ENCODE results near the gene B4GAT1. TPM values are rescaled to one million over a fixed set of nuclear protein-coding genes. Genes with fewer than 3 reads are reported as not detected.

The B4GAT1 gene
- polyA plus RNA-seq, 3 donors = 0.75 to 1.7 (median 1.7) TPM

GRCh38 chr11:66366844-66367477, 19.5 kb upstream of the B4GAT1 start:
- 100% methylated on average over 1 of the region's 8 CpGs for WGBS (ENCODE audit: insufficient coverage)
- Histone ChIP-seq H2AFZ (ENCODE audit: insufficient read depth, low read depth, low read length, poor library complexity, severe bottlenecking) (no peak overlapping the region), H3K9ac (ENCODE audit: insufficient read depth, low read length, poor library complexity, severe bottlenecking) (no peak overlapping the region), H3K79me2 (ENCODE audit: insufficient read depth, low read length) (no peaks in the 10 kb centered on the region), H4K20me1 (ENCODE audit: insufficient read depth, low read length) (no peaks in the 10 kb centered on the region), H3K36me3 (replicated peaks in 1 of 2; ENCODE audit: control insufficient read depth in 1 of 2, insufficient read depth in 2 of 2, low read length in 2 of 2) (no peaks in the 10 kb centered on the region), H3K4me1 (ENCODE audit: control insufficient read depth in 1 of 2, insufficient read depth in 2 of 2, low read length in 2 of 2) (peaks cover 12% of the 10 kb centered on the region in 2 donors), H3K4me2 (replicated peaks; ENCODE audit: extremely low read depth, low read length, poor library complexity, severe bottlenecking) (no peak overlapping the region), H3K9me3 (replicated peaks in 1 of 2; ENCODE audit: control insufficient read depth in 1 of 2, insufficient read depth in 1 of 2, low read length in 2 of 2) (no peaks in the 10 kb centered on the region), H3K4me3 (replicated peaks in 1 of 3; ENCODE audit: low read depth in 2 of 3, low read length in 3 of 3) (no peak overlapping the region), H3K27ac (ENCODE audit: low read depth in 1 of 2, low read length in 2 of 2) (no peak overlapping the region), H3K27me3 (ENCODE audit: control insufficient read depth in 2 of 2, insufficient read depth in 2 of 2, low read length in 2 of 2) (peaks cover 0 to 19% of the 10 kb centered on the region in 2 donors)
- peaks cover 14 to 22% (median 18%) of the 10 kb centered on the region in 3 donors for H3K27me3 Mint-ChIP-seq (ENCODE audit: low read depth in 3 of 3)
- no peak for TF ChIP-seq CTCF (IDR thresholded peaks at IDR 0.05)
- no peak overlapping the region for H3K4me3 Mint-ChIP-seq
- H3K36me3 Mint-ChIP-seq = no peaks in the 10 kb centered on the region
- no peak overlapping the region for H3K27ac Mint-ChIP-seq
- no peak for DNase-seq
- H3K9me3 Mint-ChIP-seq = peaks cover 0 to 8% (median 1%) of the 10 kb centered on the region in 7 donors
- intact Hi-C loops (cut with micrococcal nuclease) = no loop called here
- peaks cover 4% of the 10 kb centered on the region for H3K4me1 Mint-ChIP-seq

GRCh38 chr11:66365711-66366619, 18.5 kb upstream of the B4GAT1 start:
- H3K4me1 Mint-ChIP-seq = peaks cover 3% of the 10 kb centered on the region
- no peak for TF ChIP-seq CTCF (IDR thresholded peaks at IDR 0.05)
- H2AFZ ChIP-seq (ENCODE audit: insufficient read depth, low read depth, low read length, poor library complexity, severe bottlenecking) = no peak overlapping the region
- no peak overlapping the region for H3K4me3 ChIP-seq (replicated peaks in 1 of 3; ENCODE audit: low read depth in 2 of 3, low read length in 3 of 3)
- no peak for DNase-seq
- no peaks in the 10 kb centered on the region for H3K36me3 Mint-ChIP-seq
- H3K9ac ChIP-seq (ENCODE audit: insufficient read depth, low read length, poor library complexity, severe bottlenecking) = no peak overlapping the region
- no peaks in the 10 kb centered on the region for H3K79me2 ChIP-seq (ENCODE audit: insufficient read depth, low read length)
- H3K9me3 ChIP-seq (replicated peaks in 1 of 2; ENCODE audit: control insufficient read depth in 1 of 2, insufficient read depth in 1 of 2, low read length in 2 of 2) = no peaks in the 10 kb centered on the region
- WGBS (ENCODE audit: insufficient coverage) = 97% methylated on average over 9 of the region's 14 CpGs
- H3K4me3 Mint-ChIP-seq = no peak overlapping the region
- no peak overlapping the region for H3K4me2 ChIP-seq (replicated peaks; ENCODE audit: extremely low read depth, low read length, poor library complexity, severe bottlenecking)
- intact Hi-C loops (cut with micrococcal nuclease) = no loop called here
- peaks cover 12 to 19% (median 12%) of the 10 kb centered on the region in 3 donors for H3K27me3 Mint-ChIP-seq (ENCODE audit: low read depth in 3 of 3)
- H3K9me3 Mint-ChIP-seq = peaks cover 0 to 7% (median 1%) of the 10 kb centered on the region in 7 donors
- peaks cover 2 to 3% of the 10 kb centered on the region in 2 donors for H3K4me1 ChIP-seq (ENCODE audit: control insufficient read depth in 1 of 2, insufficient read depth in 2 of 2, low read length in 2 of 2)
- H3K27ac Mint-ChIP-seq = peak overlapping the region in 1 of 7 donors; percentile 30
- peaks cover 0 to 10% of the 10 kb centered on the region in 2 donors for H3K27me3 ChIP-seq (ENCODE audit: control insufficient read depth in 2 of 2, insufficient read depth in 2 of 2, low read length in 2 of 2)
- H3K27ac ChIP-seq (ENCODE audit: low read depth in 1 of 2, low read length in 2 of 2) = no peak overlapping the region
- H3K36me3 ChIP-seq (replicated peaks in 1 of 2; ENCODE audit: control insufficient read depth in 1 of 2, insufficient read depth in 2 of 2, low read length in 2 of 2) = no peaks in the 10 kb centered on the region
- no peaks in the 10 kb centered on the region for H4K20me1 ChIP-seq (ENCODE audit: insufficient read depth, low read length)

All from CD14-positive monocyte (primary cell).